Stimulated activated CD4-positive, alpha-beta T cell treated with anti-CD3 and anti-CD28 coated beads, Interleukin-2, amount 100 ng/mL, for 24 hours (primary cell): ENCODE measurements around the gene ZBTB32.

ENCODE experiments used
- DNase-seq, 2 donors: peaks; one replicate each; pipeline ENCODE4 v3.0.0-alpha.2; 2020

ZBTB32 gene

DNA sequence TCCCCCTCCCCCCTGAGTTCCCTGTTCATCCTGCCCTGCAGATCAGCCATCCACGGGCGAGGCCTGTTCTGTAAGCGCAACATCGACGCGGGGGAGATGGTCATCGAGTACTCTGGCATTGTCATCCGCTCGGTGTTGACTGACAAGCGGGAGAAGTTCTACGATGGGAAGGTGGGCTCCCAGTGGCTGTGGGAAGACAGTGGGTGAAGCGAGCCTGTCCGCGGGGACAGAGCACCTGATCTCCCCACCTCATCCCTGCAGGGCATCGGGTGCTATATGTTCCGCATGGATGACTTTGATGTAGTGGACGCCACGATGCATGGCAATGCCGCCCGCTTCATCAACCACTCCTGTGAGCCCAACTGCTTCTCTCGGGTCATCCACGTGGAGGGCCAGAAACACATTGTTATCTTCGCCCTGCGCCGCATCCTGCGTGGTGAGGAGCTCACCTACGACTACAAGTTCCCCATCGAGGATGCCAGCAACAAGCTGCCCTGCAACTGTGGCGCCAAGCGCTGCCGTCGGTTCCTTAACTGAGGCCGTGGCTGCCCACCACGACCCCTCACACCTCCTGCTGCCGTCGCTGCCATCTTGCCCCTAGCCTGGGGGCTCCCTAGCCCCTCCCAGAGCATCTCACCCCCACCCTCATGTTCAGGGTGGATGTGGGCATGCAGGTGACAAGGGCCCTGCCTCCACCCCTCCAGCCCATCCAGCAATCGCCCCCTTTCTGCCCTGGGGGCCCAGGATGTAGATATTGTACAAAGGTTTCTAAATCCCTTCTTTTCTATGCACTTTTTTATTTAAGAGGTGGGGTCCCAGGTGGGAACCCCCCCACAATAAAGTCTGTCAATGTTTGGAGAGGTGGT lies 33.9 kb downstream of the ZBTB32 start:
- no peak for DNase-seq

DNA sequence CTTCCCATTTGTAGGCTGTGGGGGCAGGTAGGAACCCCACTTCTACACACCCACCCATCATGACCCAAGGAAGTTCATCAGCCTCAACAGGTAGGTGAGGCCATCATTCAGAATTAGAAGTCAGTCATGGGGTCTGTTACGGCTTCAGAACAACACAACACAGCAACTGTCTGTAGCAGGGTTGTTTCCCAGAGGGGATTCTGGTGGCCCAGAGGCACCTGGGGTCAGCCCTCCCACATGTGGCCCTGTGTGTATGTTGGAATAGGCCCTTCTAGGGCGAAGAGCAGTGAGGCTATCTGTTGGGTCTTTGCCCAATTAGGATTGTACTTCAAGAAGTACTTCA lies 34.5 kb downstream of the ZBTB32 start:
- no peak for DNase-seq

DNA sequence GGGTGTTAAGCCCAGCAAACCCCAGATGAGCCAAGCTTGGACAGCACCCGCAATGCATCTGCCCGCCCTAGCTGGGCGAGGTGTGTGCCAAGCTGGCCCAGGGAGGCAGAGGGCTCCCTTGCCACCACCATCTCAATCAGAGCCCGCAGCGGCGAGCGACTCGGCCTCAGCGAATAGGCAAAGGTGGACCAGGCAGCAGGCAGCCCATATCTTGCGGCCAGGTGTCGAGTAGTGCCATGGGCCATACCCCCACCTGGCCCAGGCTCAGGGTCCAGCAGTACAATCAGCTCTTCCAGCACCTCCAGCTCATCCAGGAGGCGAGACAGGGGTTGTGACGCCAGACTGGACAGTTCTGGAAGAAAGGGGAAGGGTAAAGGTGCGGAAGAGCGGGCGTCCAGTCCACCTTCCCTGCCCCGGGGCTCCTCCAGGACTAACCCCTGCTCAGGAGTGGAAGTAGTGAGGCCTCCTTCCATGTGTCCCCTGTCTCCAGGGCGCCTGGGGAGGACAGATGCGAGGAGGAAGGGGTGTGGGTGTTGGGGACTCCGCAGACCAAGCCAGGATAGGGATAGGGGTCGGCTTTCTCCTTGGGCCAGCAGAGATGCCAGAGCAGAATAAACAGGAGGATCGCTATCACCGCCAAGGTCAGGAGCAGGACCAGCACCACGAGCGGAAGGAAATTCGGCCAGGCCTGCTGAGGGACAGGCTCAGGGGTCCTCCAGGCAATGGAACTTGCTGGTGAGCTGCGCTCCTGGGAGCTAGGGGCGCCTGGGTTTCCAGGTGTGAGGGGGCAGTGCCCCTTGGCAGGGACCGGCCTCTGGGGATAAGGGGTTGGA lies 35.1 kb downstream of the ZBTB32 start:
- DNase-seq: no peak

DNA sequence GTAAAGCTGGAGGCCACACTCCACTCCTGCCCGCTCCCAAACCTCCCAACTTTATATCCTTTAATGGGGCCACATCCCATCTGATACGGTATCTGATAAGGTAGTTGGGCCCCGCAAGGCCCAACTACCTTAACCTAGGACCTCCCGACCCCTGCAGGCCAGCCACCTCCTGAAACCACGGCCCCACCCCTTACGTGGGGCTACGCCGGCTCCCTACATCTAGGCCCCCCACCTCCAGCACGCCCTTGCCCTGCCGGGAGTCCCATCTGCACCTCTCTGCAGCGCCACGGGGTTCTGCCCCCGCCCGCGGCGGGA lies 35.7 kb downstream of the ZBTB32 start:
- DNase-seq: no peak

DNA sequence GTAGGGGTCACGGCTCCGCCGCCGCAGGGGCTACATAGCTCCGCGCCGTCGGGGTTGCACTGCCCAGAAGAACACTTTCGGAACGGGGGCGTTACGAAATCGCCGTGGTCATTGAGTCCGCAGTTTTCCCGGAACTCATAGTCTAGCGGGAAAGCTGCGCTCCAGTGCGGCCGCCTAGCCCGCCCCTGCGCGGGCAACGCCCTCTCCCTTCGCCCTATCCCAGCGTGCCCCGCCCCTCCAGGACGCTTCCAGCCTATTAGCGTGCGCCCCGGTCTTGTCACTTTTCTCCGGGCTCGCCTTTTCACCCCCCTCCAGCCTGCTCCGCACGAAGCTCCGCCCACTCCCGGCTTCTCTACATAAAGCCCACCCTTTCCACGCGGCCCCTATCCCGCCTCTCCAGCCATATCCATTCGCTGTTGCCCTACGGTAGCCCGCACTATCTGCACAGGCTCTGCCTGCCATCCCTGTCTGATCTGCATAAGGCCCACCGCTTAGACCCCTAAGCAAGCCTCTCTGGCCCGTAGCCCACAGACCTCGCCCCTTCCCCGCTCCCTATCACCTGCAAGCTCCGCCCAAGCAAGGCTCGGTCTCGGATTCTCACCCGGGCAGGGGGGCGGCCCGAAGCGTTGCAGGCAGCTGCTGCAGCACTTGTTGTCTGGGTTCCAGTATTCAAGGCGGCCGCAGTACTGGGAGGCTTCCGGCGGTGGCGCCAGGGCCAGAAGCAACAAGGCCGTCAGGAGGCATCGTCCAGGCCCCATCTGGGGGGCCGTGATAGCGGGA lies 36.3 kb downstream of the ZBTB32 start:
- DNase-seq: peak; percentile 96 to 98

DNA sequence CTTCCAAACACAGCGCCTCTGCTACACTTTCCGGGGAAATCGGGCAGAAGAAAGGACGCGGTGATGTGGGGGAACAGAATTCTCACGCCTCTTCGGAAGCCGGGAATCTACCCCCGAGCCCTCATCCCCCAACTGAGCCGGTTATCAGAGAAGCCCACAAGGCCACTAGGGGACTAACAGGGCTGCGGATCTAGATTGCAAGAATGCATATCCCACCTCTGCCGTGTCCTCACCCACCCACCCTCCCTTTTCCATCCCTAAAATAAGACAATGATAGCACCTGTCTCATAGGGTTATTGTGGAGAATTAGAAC lies 36.8 kb downstream of the ZBTB32 start:
- no peak for DNase-seq

DNA sequence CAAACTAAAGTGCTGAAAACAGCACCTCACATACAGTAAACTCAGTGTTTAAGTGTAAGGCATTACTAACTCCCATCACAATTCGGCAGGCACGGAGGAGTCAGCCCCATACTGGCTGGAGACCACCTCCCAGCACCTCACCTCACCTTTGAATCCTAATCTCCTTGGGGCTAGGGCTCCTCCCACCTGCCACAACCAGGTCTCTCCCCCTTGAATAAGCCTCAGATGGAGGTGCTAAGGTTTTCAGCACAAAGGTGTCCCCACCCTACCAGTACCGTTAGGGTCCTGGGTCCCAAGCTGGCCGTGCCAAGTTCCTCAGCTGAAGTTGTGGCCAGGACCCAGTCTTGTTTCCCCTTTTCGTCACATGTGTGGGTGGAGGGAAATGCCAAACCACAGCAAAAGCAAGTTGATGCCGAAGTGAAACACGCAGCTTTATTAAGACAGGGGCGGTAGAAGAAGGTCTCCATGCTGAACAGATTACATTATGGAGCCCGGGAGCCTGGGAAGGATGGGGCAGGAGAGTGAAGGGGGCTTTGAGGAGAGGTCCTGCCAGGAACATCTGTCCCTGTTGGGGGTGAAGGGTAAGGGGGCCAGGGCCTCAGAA lies 37.9 kb downstream of the ZBTB32 start, which contains the start of gene IGFLR1:
IGFLR1 (minus strand) TSS at position 332 of the 604 bp plus-strand sequence. CDS start 1,272 bp downstream, outside the sequence.
- DNase-seq: peak; percentile 67 to 77

DNA sequence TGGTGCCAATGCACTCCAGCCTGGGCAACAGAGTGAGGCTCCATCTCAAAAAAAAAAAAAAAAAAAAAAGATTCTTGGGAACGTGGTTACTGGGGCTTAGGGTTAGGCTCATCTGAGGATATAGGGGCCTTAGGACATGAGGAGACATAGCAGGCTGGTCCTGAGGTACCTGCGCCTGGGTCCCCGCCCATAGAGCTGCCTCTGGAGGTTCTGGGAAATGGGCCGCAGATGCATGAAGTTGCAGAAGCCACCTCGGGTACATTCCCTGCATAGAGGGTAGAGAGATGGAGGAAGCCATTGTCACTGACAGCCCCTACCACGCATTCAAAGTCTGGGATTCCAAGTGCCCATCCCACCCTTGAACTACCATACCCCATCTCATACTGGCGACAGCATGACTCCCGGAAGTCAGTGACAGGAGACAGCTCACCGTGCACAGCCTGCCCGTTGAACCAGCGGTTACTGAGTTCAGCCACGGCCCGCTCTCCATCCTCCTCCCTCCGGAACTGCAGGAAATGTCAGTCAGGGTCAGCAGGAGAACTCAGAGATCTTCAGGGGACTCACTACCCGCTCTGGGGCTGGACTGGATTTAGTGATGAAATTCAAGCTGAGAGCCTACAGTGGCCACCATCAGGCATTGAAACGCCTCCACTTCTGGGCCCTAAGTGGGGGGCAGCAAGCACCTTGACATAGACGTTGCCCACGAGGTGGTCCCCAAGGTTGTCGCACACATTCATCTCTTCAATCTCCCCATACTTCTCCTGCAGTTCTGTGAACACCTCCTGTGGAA lies 39.5 kb downstream of the ZBTB32 start:
- no peak for DNase-seq

DNA sequence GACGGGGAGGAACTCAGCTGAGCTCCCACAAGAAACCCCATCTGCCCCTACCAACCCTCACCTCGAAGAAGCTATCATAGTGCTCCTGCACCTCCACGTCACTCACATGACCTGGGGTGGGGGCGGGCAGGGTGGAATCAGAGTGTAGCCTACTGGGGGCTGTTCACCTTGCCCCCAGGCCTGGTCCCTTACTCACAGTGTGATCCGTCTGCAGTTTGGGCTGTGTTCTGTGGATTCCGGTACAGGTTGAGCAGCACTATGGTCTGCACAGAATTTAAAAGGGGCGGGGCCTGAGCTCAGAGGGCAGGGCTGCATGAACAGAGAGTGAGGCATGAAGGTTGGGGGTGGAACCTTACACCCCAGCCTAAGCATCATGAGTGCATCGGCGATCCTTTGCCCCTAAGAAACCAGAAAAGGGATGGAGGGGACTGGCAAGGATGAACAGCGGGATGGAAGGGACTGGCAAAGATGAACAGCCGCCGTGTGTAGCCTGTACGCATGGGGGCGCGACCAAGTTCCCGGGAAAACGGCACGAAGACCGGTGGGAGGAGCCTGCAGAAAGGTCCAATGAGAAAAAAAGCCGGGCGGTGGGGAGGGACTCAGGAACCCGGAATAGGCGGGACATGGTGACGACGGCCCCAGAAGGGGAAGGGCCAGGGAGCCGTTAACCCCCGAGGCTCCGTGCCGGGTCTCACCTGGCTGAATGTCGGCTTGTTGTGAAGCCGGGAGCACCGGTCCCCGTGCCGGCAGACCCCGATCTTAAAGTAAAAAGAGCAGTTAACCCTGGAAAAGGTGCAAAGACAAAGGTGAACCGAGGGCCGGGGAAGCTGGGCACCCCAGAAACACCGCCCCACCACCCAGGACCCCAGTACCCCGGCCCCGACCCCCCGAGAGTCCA lies 40.3 kb downstream of the ZBTB32 start:
- peak; percentile 91 to 93 for DNase-seq

DNA sequence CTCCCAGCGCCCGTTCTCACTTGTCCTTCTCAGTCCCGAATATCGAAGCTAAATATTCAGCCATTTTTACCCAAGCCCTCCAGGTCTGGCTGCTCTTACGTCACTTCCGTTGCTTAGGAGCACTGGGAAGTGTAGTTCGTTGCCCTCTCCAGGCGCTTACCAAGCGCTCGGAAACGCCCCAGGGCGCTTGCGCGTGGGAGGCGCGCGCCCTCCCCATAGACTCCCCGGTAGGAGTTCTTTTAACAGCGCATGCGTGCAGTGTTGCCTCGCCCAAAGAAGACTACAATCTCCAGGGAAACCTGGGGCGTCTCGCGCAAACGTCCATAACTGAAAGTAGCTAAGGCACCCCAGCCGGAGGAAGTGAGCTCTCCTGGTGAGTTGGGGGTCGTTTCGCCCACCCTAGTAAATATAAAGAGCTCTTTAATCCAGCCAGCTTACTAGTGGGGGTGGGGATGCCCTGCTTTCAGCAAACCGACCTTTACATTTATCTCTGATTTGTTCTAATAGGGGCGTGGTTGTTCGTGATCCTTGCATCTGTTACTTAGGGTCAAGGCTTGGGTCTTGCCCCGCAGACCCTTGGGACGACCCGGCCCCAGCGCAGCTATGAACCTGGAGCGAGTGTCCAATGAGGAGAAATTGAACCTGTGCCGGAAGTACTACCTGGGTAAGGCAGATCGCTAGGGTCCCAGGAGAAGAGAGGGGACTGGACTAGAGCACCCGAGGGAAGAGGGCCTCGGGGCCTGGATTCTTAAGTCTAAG lies 41.1 kb downstream of the ZBTB32 start, which contains the start of the genes PSENEN and U2AF1L4:
PSENEN (plus strand) TSS at position 324 of the 759 bp plus-strand sequence; CDS start at position 604, 280 bp downstream.
U2AF1L4 (minus strand) TSS at position 91 of the 759 bp plus-strand sequence; CDS start at position 64, 27 bp downstream.
- peak; percentile 91 to 94 for DNase-seq

DNA sequence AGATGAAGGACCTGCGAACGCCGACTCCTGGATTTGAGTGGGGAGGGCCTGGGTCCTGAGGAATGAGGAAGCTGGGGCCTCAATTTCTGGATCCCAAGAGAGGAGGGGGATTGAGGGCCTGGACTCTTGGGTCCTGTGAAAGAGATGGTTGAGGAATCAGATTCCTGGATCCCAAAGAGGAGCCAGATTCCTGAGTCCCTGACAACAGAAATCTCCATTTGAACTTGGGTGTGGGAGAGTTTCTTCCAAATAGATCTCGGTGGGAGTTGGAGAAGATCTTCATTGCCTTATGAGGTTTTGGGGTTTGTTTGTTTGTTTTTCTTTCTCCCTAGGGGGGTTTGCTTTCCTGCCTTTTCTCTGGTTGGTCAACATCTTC lies 41.7 kb downstream of the ZBTB32 start:
- DNase-seq: no peak

DNA sequence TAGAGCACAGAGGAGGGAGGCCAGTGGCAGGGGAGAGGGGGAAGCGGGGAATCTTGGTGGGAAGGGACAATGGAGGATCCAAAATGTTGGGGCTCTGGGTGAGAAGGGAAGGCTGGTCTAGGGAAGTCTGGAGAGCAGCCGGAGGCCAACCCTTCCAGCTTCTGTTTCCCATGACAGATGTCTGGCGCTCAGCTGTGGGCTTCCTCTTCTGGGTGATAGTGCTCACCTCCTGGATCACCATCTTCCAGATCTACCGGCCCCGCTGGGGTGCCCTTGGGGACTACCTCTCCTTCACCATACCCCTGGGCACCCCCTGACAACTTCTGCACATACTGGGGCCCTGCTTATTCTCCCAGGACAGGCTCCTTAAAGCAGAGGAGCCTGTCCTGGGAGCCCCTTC lies 42.2 kb downstream of the ZBTB32 start:
- DNase-seq: no peak

DNA sequence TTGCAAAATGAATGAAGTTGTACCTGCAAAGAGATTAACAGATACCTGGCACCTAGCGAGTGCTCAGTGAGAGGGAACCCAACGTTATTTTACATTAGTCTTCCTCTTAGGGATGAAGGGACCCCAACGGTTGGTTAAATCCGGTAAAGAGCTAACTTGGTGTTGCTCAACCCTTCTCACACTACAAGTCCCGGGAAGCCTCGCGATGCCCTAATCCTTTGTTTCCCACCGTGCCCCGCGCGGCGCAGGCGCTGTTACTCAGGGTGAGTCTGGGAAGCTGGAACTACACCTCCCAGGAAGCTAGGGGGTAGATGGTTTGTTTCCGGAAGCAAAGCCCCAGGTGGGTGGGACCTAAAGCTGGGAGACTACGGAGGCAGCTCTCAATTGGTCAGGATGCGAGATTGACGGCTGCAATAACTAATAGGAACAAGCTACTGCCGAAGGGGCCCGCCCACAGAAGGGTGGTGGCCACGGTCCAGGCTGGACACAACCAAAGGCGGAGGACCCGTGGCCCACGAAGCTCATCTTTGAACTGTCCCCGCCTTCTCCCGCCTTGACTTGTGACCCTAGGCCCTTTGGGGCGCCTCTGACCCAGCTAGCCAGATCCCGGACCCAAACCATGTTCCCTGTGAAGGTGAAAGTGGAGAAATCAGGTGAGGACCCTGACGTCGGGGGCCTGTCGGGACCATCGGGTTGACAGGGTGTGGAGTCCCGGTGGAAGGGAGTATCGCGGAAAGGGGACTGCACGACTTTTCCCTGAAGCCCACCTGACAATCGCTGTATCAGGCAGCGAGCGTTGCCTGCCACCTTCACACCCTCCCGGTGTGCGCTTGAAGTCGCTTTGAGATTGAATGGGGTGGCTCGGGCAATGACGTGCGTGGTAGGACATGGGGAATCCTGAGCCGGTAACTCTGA lies 44.0 kb downstream of the ZBTB32 start, which contains the start of gene LIN37:
LIN37 (plus strand) TSS at position 471 of the 915 bp plus-strand sequence; CDS start at position 620, 149 bp downstream.
- peak; percentile 98 for DNase-seq

DNA sequence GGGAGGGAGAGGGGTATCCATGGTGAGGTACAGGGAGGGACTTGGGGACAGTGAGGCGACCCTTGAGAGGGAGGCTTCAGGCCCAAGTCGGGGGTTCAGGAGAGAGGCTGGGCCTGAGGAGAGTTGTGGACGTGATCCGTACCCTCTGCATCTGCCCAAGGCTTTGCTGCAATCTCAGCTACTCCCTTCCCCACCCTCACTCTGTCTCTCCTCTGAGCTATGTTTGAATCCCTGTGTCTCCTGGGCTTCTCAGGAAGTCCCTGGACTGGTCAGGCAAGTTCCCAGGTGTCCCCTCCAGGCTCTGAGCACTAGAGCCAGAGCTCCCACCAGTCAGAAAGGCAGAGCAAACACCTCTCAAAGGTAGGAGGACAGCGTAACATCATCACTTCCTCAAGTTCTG lies 45.8 kb downstream of the ZBTB32 start:
- no peak for DNase-seq

DNA sequence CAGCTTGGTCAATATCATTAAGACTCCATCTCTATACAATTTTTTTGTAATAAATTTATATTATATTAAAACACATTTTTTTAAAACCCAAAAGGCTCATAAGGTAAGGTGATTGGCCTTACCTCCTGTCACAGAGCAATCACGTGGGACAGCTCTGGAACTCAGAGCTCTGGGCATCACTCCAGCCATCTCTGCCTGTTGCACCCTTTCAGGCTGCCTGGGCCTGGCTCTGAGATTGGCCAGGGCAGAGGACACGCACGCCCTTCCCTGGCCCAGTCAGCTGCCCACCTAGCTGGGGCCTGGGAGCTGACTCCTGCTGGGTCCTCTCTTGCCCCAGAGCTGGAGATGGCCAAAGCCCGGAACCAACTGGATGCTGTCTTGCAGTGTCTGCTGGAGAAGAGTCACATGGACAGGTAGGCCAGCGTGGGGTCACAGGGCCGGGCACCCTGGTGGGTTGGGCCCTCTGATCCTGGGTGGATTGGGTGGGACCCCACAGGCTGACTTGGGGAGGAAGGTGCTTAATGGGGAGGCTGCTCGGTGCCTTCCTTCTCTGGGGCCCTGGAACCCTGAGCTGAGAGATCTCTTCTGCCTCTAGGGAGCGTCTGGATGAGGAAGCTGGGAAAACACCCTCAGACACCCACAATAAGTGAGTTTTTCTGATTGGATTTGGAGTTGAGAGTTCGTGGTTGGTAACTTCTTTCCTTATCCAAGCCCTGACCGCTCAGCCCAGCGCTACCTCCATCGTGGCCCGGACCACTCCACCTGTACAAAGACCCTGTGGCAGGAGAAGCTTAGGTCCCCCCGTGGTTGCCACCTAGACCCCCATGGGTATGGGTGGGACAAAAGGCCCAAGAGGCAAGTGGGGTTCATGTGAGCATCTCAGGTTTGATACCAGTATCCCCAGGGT lies 47.7 kb downstream of the ZBTB32 start:
- DNase-seq: no peak

DNA sequence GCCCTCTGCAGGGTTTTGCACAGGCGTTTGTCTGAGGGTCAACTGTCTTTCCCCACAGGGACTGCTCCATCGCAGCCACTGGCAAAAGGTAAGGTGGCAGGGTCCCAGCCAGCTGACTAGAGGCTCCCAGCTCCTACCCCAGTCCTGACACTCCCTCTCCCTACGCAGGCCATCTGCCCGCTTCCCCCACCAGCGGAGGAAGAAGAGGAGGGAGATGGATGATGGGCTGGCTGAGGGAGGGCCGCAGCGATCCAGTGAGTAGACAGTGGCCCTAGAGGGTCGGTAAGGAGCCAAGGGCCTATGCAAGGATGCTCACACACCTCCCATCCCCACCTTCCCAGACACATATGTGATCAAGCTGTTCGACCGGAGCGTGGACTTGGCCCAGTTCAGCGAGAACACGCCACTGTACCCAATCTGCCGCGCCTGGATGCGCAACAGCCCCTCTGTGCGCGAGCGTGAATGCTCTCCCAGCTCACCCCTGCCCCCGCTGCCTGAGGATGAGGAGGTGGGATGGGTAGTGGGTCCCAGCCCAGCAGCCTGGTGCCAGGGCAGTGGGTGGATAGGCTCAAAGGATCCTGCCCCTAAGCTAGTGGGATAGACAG lies 48.5 kb downstream of the ZBTB32 start:
- no peak for DNase-seq
